CD4-positive, alpha-beta T cell (primary cell): ENCODE measurements around the gene FGF4. TPM values are rescaled to one million over a fixed set of nuclear protein-coding genes. Genes with fewer than 3 reads are reported as not detected.

Experiments used
- ATAC-seq: fragments of 200-7000 bp; cut with Tn5 transposase; one replicate; pipeline ENCODE4 v1.10.0; 2022; ENCODE audit warnings: mild to moderate bottlenecking; ENCODE audit not compliant: poor library complexity
- CTCF ChIA-PET: fragments of 350-600 bp; sonication (Branson Sonifier 250); formaldehyde crosslinking; loops from one replicate; lab custom pipeline; 2021; ENCODE audit warnings: antibody characterized with exemption, inconsistent platforms; lab: Charles Lee
- POLR2A ChIA-PET: fragments of 350-600 bp; sonication (Branson Sonifier 250); formaldehyde crosslinking; loops from one replicate; lab custom pipeline; 2021; ENCODE audit warnings: antibody characterized with exemption, inconsistent platforms; lab: Charles Lee
- DNase-seq, 14 experiments: peaks; one replicate each; pipeline ENCODE4 v3.0.0-alpha.2; 2013 to 2020; ENCODE audit warnings: mixed read lengths in 2 of 14
- H3K27ac ChIP-seq, 2 donors: one replicate each; pipeline versions ENCODE4 v1.5.1 to v1.7.0; 2013; ENCODE audit warnings: low read length in 2 of 2, low read depth in 1 of 2, mild to moderate bottlenecking in 1 of 2
- H3K27me3 ChIP-seq, 2 experiments: 1 replicate in 1 of 2; 2 replicates in 1 of 2; pipeline versions ENCODE4 v1.6.1 to v1.7.0; 2013; ENCODE audit warnings: low read length in 2 of 2, control low read depth in 1 of 2, mild to moderate bottlenecking in 1 of 2, moderate library complexity in 1 of 2; ENCODE audit not compliant: insufficient read depth in 2 of 2, control insufficient read depth in 1 of 2
- H3K36me3 ChIP-seq: one replicate; pipeline ENCODE4 v1.6.1; 2013; ENCODE audit warnings: low read length, control low read depth; ENCODE audit not compliant: insufficient read depth
- H3K4me1 ChIP-seq: one replicate; pipeline ENCODE4 v1.6.1; 2013; ENCODE audit warnings: low read length, control low read depth; ENCODE audit not compliant: insufficient read depth
- H3K4me3 ChIP-seq: one replicate; pipeline ENCODE4 v1.5.1; 2013; ENCODE audit warnings: mild to moderate bottlenecking, low read length, moderate library complexity
- H3K9me3 ChIP-seq, 2 experiments: 1 replicate in 1 of 2; 2 replicates in 1 of 2; pipeline versions ENCODE4 v1.6.1 to v1.7.0; 2013; ENCODE audit warnings: low read length in 2 of 2, mild to moderate bottlenecking in 2 of 2, control low read depth in 1 of 2, moderate library complexity in 1 of 2; ENCODE audit not compliant: control insufficient read depth in 1 of 2, insufficient read depth in 1 of 2
- H3K27ac Mint-ChIP-seq: one replicate; pipeline ENCODE4 v1.8.0; 2020; ENCODE audit warnings: mixed read lengths
- H3K27me3 Mint-ChIP-seq: one replicate; pipeline ENCODE4 v1.8.0; 2021; ENCODE audit warnings: mixed read lengths
- H3K36me3 Mint-ChIP-seq: one replicate; pipeline ENCODE4 v1.8.0; 2021; ENCODE audit warnings: low read depth, mixed read lengths
- H3K4me1 Mint-ChIP-seq: one replicate; pipeline ENCODE4 v1.8.0; 2021; ENCODE audit warnings: low read depth, mixed read lengths
- H3K4me3 Mint-ChIP-seq: one replicate; pipeline ENCODE4 v1.8.0; 2020; ENCODE audit warnings: mild to moderate bottlenecking, mixed read lengths
- H3K9me3 Mint-ChIP-seq: one replicate; pipeline ENCODE4 v1.8.0; 2020; ENCODE audit warnings: mixed read lengths
- intact Hi-C, 2 experiments: fragments of 100-400 bp; cut with DNase I in 1 of 2; cut with micrococcal nuclease in 1 of 2; formaldehyde crosslinking; loops; one replicate each; pipeline versions ENCODE4 v1.15.1 to v1.9.0; 2023 to 2025; cut with DNase I, micrococcal nuclease
- total RNA-seq, 174 experiments: library from RNA in 2 of 174; stranded (reverse) in 2 of 174; gene quantifications; one replicate each; pipeline ENCODE4 v1.2.3 and lab custom pipeline; 2021 to 2026
- TF ChIP-seq, protein P1 (sequence below): fragments of 200-600 bp; IDR thresholded peaks from one replicate; pipeline ENCODE4 v1.8.0; 2022; ENCODE audit warnings: antibody characterized with exemption, mild to moderate bottlenecking

FGF4 gene
- total RNA-seq, 2 experiments from 2014 or later: not detected

DNA sequence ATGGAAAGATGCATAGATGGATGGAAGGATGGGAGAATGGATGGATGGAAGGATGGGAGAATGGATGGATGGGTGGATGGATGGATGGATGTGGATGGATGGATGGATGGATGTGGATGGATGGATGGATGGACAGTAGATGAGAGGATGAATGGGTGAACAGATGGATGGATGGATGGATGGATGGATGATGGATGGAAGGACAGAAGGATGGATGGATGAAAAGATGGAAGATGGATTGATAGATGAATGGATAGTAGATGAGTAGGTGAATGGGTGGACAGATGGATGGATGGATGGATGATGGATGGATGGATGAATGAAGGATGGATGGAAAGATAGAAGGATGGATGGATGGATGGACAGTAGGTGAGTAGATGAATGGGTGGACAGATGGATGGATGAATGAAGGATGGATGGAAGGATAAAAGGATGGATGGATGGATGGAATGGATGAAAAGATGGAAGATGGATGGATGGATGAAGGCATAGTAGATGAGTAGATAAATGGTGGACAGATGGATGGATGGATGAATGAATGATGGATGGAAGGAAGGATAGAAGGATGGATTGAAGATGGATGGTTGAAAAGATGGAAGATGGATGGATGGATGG lies 28.6 kb upstream of the FGF4 start:
- H3K27me3 Mint-ChIP-seq: peaks cover 12% of the 10 kb centered on the region
- no peaks in the 10 kb centered on the region for H3K4me1 Mint-ChIP-seq
- TF ChIP-seq, protein P1, sequence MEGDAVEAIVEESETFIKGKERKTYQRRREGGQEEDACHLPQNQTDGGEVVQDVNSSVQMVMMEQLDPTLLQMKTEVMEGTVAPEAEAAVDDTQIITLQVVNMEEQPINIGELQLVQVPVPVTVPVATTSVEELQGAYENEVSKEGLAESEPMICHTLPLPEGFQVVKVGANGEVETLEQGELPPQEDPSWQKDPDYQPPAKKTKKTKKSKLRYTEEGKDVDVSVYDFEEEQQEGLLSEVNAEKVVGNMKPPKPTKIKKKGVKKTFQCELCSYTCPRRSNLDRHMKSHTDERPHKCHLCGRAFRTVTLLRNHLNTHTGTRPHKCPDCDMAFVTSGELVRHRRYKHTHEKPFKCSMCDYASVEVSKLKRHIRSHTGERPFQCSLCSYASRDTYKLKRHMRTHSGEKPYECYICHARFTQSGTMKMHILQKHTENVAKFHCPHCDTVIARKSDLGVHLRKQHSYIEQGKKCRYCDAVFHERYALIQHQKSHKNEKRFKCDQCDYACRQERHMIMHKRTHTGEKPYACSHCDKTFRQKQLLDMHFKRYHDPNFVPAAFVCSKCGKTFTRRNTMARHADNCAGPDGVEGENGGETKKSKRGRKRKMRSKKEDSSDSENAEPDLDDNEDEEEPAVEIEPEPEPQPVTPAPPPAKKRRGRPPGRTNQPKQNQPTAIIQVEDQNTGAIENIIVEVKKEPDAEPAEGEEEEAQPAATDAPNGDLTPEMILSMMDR: no peak
- no peaks in the 10 kb centered on the region for H3K36me3 Mint-ChIP-seq
- Histone ChIP-seq H3K4me3 (no peak overlapping the region), H3K4me1 (no peaks in the 10 kb centered on the region), H3K27ac (no peak overlapping the region), H3K36me3 (no peaks in the 10 kb centered on the region), H3K9me3 (peaks cover 0 to 21% of the 10 kb centered on the region in 2 experiments), H3K27me3 (peaks cover 4 to 7% of the 10 kb centered on the region in 2 experiments)
- intact Hi-C loops: no loop called here
- H3K4me3 Mint-ChIP-seq: no peak overlapping the region
- POLR2A ChIA-PET: no interaction called here
- no peak overlapping the region for H3K27ac Mint-ChIP-seq
- CTCF ChIA-PET: no interaction called here
- H3K9me3 Mint-ChIP-seq: no peaks in the 10 kb centered on the region
- no peak for ATAC-seq
- no peak for DNase-seq

- Mint-ChIP-seq H3K4me3 (no peak overlapping the region), H3K4me1 (no peaks in the 10 kb centered on the region), H3K27ac (no peak overlapping the region), H3K36me3 (no peaks in the 10 kb centered on the region), H3K27me3 (peaks cover 12% of the 10 kb centered on the region), H3K9me3 (no peaks in the 10 kb centered on the region)
- ATAC-seq (no peak), DNase-seq (no peak)
- Histone ChIP-seq H3K27me3 (peaks cover under 1 to 4% of the 10 kb centered on the region in 2 experiments), H3K4me1 (no peaks in the 10 kb centered on the region), H3K9me3 (peaks cover 0 to 21% of the 10 kb centered on the region in 2 experiments), H3K36me3 (no peaks in the 10 kb centered on the region), H3K27ac (no peak overlapping the region), H3K4me3 (no peak overlapping the region)
- ChIA-PET CTCF (no interaction called here), POLR2A (no interaction called here)
- TF ChIP-seq, protein P1: no peak
- intact Hi-C loops: no loop called here
Observed at GRCh38 chr11:69803022-69803421, 27.9 kb upstream of the FGF4 start.

DNA sequence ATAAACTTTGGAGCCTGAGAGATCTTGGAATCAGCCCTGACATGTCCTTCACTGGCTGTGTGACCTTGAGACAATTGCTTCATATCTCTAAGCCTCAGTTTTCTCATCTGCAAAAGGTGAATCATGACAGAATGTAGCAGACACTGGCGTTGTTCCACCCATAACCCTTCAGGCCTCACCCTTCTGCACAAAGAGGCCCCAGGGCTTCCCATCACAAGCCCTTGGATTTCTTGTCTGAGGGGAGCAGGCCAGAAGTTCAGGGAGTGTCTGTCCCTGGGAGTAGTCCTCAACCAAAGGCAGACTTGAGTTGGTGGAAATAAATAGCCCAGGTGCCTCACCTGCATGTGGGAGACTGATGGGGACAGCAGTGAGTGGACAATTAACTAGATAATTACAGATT lies 27.4 kb upstream of the FGF4 start:
- H3K4me3 Mint-ChIP-seq: no peak overlapping the region
- no peaks in the 10 kb centered on the region for H3K9me3 Mint-ChIP-seq
- ATAC-seq: no peak
- no peaks in the 10 kb centered on the region for H3K36me3 Mint-ChIP-seq
- no peaks in the 10 kb centered on the region for H3K4me1 ChIP-seq
- ChIA-PET POLR2A (no interaction called here), CTCF (no interaction called here)
- H3K4me1 Mint-ChIP-seq: no peaks in the 10 kb centered on the region
- H3K27ac Mint-ChIP-seq: no peak overlapping the region
- H3K9me3 ChIP-seq: peaks cover 0 to 21% of the 10 kb centered on the region in 2 experiments
- no peak for DNase-seq
- no peaks in the 10 kb centered on the region for H3K36me3 ChIP-seq
- intact Hi-C loops: loop anchor here in 1 of 2 experiments (1.0 kb wide), 1 partner anchor 116 kb away; no protein-coding TSS in a partner anchor
- H3K27ac ChIP-seq: no peak overlapping the region
- TF ChIP-seq, protein P1: no peak
- no peak overlapping the region for H3K4me3 ChIP-seq
- peaks cover 0 to 4% of the 10 kb centered on the region in 2 experiments for H3K27me3 ChIP-seq
- peaks cover 12% of the 10 kb centered on the region for H3K27me3 Mint-ChIP-seq
